Ishikawa (cell line): Measurements from ENCODE around the gene OLR1.

Experiments
- CEBPB ChIP-seq: IDR thresholded peaks from 2 replicates; pipeline ENCODE4 v1.6.1; 2012
- CREB1 ChIP-seq: IDR thresholded peaks from 2 replicates; pipeline ENCODE4 v1.6.1; 2012; ENCODE audit warnings: low read depth
- EGR1 ChIP-seq: IDR thresholded peaks from 2 replicates; pipeline ENCODE4 v1.6.1; 2012
- EP300 ChIP-seq: IDR thresholded peaks from 2 replicates; pipeline ENCODE4 v1.6.1; 2012; ENCODE audit warnings: borderline replicate concordance
- FOXM1 ChIP-seq: IDR thresholded peaks from 2 replicates; pipeline ENCODE4 v1.6.1; 2012; ENCODE audit warnings: low read depth, borderline replicate concordance
- MAX ChIP-seq: IDR thresholded peaks from 2 replicates; pipeline ENCODE4 v1.6.1; 2012
- NFIC ChIP-seq: IDR thresholded peaks from 2 replicates; pipeline ENCODE4 v1.6.1; 2012
- RAD21 ChIP-seq: IDR thresholded peaks from 2 replicates; pipeline ENCODE4 v1.6.1; 2012; ENCODE audit warnings: low read depth
- REST ChIP-seq: IDR thresholded peaks from 2 replicates; pipeline ENCODE4 v1.6.1; 2012; ENCODE audit warnings: low read depth, mild to moderate bottlenecking
- TAF1 ChIP-seq: IDR thresholded peaks from 2 replicates; pipeline ENCODE4 v1.6.1; 2012; ENCODE audit warnings: low read depth, mild to moderate bottlenecking
- TCF12 ChIP-seq: IDR thresholded peaks from 2 replicates; pipeline ENCODE4 v1.6.1; 2012; ENCODE audit warnings: low read depth
- TEAD4 ChIP-seq: IDR thresholded peaks from 2 replicates; pipeline ENCODE4 v1.6.1; 2012
- USF1 ChIP-seq: IDR thresholded peaks from 2 replicates; pipeline ENCODE4 v1.6.1; 2012
- YY1 ChIP-seq: IDR thresholded peaks from 2 replicates; pipeline ENCODE4 v1.6.1; 2012; ENCODE audit warnings: low read depth
- ZBTB7A ChIP-seq: IDR thresholded peaks from 2 replicates; pipeline ENCODE4 v1.6.1; 2012; ENCODE audit warnings: low read depth

The OLR1 gene

GRCh38 chr12:10170216-10170615 is 1.7 kb downstream of the OLR1 start:
- TF ChIP-seq FOXM1: no peak
- no peak for TF ChIP-seq TCF12
- no peak for TF ChIP-seq NFIC
- TF ChIP-seq USF1: no peak
- TF ChIP-seq CREB1: no peak
- no peak for TF ChIP-seq ZBTB7A
- no peak for TF ChIP-seq EGR1
- TF ChIP-seq TAF1: no peak
- TF ChIP-seq EP300: no peak
- no peak for TF ChIP-seq YY1
- TF ChIP-seq CEBPB: no peak
- no peak for TF ChIP-seq TEAD4
- no peak for TF ChIP-seq RAD21
- no peak for TF ChIP-seq MAX
- TF ChIP-seq REST: no peak

DNA sequence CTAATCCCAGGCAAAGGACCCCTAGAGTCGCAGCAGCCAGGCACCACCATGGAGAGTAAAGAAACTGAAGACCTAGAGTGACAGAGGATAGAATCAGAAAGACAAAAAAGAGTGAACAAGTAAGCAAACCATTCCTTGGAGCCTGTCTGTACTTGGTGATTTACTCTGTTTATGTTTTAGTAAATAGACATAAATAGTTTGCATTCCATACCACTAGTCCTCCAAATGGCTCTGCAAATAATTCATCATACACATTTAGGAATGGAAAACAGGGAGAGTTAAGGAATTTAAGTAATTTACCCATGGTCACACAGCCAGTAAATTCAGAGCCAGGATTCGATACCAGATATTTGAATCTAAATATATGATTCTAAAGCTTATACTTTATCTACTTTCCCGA is 2.8 kb downstream of the OLR1 start:
- TF ChIP-seq TEAD4: no peak

DNA sequence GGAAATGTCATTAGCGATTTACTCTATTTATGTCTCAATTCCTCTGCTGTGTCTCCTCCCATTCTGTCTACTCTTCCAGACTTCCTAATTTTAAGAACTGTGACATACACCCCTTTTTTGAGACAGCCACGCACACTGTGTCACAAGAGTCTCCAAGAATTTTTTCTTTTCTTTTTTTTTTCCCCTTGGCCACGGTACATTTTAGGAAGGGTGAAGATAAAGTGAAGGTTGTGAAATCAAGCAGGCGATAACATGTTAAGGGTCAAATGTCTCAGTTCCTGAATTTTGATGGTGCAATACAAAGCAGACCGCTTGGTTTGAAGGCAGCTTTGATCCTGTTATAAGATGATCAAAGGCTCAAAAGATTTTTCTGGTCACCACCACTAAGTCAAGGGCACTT is 4.3 kb downstream of the OLR1 start:
- TF ChIP-seq ZBTB7A (no peak), RAD21 (no peak), EGR1 (no peak), FOXM1 (no peak), TAF1 (no peak), CREB1 (no peak), REST (no peak)

GRCh38 chr12:10165421-10165820 is 6.5 kb downstream of the OLR1 start:
- no peak for TF ChIP-seq TAF1
- TF ChIP-seq TCF12: no peak
- no peak for TF ChIP-seq TEAD4
- TF ChIP-seq YY1: no peak
- TF ChIP-seq EP300: no peak
- TF ChIP-seq FOXM1: no peak
- TF ChIP-seq MAX: no peak
- TF ChIP-seq USF1: no peak
- TF ChIP-seq EGR1: no peak

DNA sequence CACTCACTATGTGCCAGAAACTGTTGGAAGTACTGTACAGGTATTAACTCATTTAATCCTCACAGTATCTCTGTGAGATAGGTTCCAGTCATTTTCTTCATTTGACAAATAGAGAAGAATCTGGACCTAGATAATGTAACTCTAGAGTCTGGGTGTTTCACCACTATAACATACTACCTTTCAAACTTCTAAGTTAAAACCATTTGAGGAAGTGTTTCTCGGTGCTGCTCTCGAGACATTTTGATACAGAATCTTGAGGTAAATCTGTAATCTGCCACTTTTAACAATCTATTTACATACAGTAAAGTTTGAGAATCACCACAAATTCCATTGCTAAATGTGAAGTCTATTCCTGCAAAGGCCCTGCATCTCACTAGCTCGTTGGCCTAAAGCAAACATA is 8.8 kb downstream of the OLR1 start:
- TF ChIP-seq CEBPB: no peak
- no peak for TF ChIP-seq RAD21
- no peak for TF ChIP-seq TCF12
- no peak for TF ChIP-seq CREB1
- no peak for TF ChIP-seq USF1
- no peak for TF ChIP-seq ZBTB7A
- no peak for TF ChIP-seq EGR1
- TF ChIP-seq REST: no peak
- TF ChIP-seq FOXM1: no peak
- no peak for TF ChIP-seq MAX
- no peak for TF ChIP-seq EP300
- no peak for TF ChIP-seq TEAD4
